K562 treated with DMSO at 1 percent for 48 hours (cell line): Measurements from ENCODE around the gene CPZ. TPM values are rescaled to one million over a fixed set of nuclear protein-coding genes. Genes with fewer than 3 reads are reported as not detected.

Experiments used
- total RNA-seq: library from RNA; unstranded; fragments of 300-600 nt; gene quantifications from 2 replicates; pipeline ENCODE4 v1.2.3, GENCODE V29; 2022; ENCODE audit warnings: low replicate concordance; ENCODE audit errors: extremely low read depth

The CPZ gene
- total RNA-seq = not detected in 2 replicates

DNA sequence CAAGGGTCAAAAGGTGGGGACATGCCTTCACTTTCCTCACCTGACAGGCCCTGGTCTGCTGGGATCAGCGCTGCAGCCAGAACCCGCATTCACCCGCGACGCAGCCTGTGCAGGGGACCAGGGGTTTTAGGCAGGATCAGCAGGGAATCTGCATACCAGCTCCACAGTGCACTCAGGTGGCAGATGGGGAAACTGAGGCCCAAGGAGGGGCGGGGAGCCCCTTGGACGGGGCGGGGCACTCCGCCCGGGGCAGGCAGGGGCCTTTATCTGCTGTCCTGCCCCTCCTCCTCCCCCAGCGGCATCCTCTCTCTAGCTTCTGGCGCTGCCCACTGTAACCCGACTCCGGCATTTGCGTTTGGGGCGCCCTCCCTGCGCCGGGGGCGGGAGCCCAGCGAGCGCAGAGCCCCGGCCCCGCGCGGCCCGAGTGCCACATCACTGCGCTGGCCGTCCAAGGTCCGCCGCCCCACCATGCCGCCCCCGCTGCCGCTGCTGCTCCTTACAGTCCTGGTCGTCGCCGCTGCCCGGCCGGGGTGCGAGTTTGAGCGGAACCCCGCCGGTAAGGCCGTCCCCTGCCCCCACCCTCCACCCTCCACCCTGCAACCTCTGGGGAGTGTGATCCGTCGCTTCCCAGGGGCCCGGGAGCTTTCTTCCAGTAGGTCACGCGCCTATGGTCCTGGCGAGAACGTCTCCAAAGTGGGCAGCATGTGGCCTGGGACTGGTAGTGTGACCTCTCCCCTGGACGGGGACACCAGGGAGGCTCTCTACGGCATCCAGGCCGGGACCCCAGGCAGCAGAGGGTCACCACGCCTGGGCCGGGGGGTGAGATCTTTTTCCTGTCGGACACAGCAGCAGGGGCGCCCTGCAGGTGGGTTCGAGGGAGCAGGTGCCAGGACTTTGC is at the start of gene CPZ:
TSS of gene CPZ (plus strand) at position 400 of the 898 bp plus-strand sequence. CDS start at position 469, 69 bp downstream.

DNA sequence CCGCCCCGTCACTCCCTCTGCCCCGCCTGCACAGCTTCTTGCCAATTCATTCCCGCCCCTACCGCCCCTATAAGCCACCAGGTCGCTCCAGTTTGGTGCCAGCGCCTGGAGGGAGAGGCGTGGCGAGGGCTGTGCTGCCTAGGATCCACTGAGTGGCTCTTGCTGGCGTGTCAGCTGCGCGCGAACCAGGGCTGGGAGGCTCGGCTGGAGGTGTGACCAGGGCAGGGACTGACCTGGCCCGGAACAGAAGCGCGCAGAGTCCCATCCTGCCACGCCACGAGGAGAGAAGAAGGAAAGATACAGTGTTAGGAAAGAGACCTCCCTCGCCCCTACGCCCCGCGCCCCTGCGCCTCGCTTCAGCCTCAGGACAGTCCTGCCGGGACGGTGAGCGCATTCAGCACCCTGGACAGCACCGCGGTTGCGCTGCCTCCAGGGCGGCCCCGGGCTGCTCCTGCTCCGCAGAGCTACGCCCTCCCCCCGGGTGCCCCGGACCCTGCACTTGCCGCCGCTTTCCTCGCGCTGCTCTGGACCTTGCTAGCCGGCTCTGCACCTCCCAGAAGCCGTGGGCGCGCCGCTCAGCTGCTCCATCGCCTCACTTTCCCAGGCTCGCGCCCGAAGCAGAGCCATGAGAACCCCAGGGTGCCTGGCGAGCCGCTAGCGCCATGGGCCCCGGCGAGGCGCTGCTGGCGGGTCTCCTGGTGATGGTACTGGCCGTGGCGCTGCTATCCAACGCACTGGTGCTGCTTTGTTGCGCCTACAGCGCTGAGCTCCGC is 12.1 kb upstream of the CPZ start, which contains the start of gene GPR78:
TSS of gene GPR78 (plus strand) at position 72 of the 773 bp plus-strand sequence. CDS start at position 663, 591 bp downstream.

Other genes with a start within 250 kb of the CPZ start
- gene ACOX3, start 152.0 kb upstream of the CPZ start, total RNA-seq = not detected in 2 replicates
- gene TRMT44, start 152.0 kb upstream of the CPZ start, total RNA-seq = not detected in 2 replicates
- gene GPR78, start 12.4 kb upstream of the CPZ start, total RNA-seq = not detected in 2 replicates